Subcutaneous abdominal adipose tissue (tissue), 5 donors: ENCODE measurements around the gene STXBP1.
"Not testable (repeated sequence)": the region's sequence is repeated elsewhere in the genome, so short reads cannot be mapped to it uniquely, and the experiment has no call there.

ENCODE experiments used
- H3K27ac ChIP-seq: one replicate; pipeline ENCODE4 v1.7.0; 2013; ENCODE audit warnings: low read depth, mild to moderate bottlenecking, inconsistent platforms, low read length, moderate library complexity
- H3K27me3 ChIP-seq, 5 donors: one replicate each; pipeline ENCODE4 v1.7.0; 2013; ENCODE audit warnings: low read length in 5 of 5, inconsistent platforms in 1 of 5; ENCODE audit not compliant: control insufficient read depth in 5 of 5, insufficient read depth in 4 of 5
- H3K36me3 ChIP-seq, 5 donors: one replicate each; pipeline ENCODE4 v1.7.0; 2013; ENCODE audit warnings: low read length in 5 of 5; ENCODE audit not compliant: control insufficient read depth in 5 of 5, insufficient read depth in 5 of 5
- H3K4me1 ChIP-seq, 5 donors: one replicate each; pipeline ENCODE4 v1.7.0; 2013; ENCODE audit warnings: low read length in 5 of 5, mild to moderate bottlenecking in 3 of 5, moderate library complexity in 1 of 5; ENCODE audit not compliant: control insufficient read depth in 5 of 5, insufficient read depth in 5 of 5
- H3K4me3 ChIP-seq, 5 donors: one replicate each; pipeline ENCODE4 v1.7.0; 2013; ENCODE audit warnings: low read length in 5 of 5, low read depth in 1 of 5
- H3K9ac ChIP-seq, 5 donors: one replicate each; pipeline ENCODE4 v1.7.0; 2013; ENCODE audit warnings: low read length in 5 of 5, mild to moderate bottlenecking in 4 of 5, moderate library complexity in 3 of 5
- H3K9me3 ChIP-seq, 5 donors: one replicate each; pipeline ENCODE4 v1.7.0; 2013; ENCODE audit warnings: low read length in 5 of 5; ENCODE audit not compliant: control insufficient read depth in 5 of 5
- donor health status: healthy.
- donor health status: healthy.
- donor health status: healthy.
- donor health status: healthy.
- donor health status: healthy.

The STXBP1 gene

DNA sequence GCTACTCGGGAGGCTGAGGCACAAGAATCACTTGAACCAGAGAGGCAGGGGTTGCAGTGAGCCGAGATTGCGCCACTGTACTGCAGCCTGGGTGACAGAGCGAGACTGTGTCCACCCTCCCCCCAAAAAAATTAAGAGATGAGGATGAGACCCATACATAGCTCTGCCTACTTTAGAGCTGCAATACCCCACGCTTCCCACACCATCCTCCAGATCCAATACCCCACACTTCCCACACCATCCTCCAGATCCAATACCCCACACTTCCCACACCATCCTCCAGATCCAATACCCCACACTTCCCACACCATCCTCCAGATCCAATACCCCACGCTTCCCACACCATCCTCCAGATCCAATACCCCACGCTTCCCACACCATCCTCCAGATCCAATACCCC, 34.9 kb upstream of the STXBP1 start:
- not testable (repeated sequence) for H3K9ac ChIP-seq, H3K4me3 ChIP-seq, H3K27ac ChIP-seq, H3K36me3 ChIP-seq, H3K27me3 ChIP-seq, H3K9me3 ChIP-seq
- peaks cover 3 to 28% (median 15%) of the 10 kb centered on the region in 5 donors for H3K4me1 ChIP-seq

DNA sequence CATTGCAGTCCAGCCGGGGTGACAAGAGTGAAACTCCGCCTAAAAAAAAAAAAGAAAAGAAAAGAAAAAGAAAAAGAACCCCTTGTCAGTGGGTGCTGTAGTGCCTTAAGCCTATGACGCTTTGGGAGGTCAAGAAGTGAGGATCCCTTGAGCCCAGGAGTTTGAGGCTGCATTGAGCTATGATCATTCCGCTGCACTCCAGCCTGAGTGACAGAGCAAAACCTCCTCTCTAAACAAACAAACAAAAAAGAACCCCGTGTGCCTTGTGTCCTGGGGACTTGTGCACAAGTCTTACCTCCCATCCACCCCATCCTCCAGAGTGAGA, 33.5 kb upstream of the STXBP1 start:
- peak overlapping the region in 2 of 5 donors; percentile 17 to 19 for H3K4me3 ChIP-seq
- peak overlapping the region; percentile 81 for H3K27ac ChIP-seq
- no peaks in the 10 kb centered on the region for H3K27me3 ChIP-seq
- H3K4me1 ChIP-seq = peaks cover 3 to 28% (median 15%) of the 10 kb centered on the region in 5 donors
- H3K9ac ChIP-seq = peak overlapping the region in 1 of 5 donors; percentile 40
- no peaks in the 10 kb centered on the region for H3K36me3 ChIP-seq
- H3K9me3 ChIP-seq = no peaks in the 10 kb centered on the region

DNA sequence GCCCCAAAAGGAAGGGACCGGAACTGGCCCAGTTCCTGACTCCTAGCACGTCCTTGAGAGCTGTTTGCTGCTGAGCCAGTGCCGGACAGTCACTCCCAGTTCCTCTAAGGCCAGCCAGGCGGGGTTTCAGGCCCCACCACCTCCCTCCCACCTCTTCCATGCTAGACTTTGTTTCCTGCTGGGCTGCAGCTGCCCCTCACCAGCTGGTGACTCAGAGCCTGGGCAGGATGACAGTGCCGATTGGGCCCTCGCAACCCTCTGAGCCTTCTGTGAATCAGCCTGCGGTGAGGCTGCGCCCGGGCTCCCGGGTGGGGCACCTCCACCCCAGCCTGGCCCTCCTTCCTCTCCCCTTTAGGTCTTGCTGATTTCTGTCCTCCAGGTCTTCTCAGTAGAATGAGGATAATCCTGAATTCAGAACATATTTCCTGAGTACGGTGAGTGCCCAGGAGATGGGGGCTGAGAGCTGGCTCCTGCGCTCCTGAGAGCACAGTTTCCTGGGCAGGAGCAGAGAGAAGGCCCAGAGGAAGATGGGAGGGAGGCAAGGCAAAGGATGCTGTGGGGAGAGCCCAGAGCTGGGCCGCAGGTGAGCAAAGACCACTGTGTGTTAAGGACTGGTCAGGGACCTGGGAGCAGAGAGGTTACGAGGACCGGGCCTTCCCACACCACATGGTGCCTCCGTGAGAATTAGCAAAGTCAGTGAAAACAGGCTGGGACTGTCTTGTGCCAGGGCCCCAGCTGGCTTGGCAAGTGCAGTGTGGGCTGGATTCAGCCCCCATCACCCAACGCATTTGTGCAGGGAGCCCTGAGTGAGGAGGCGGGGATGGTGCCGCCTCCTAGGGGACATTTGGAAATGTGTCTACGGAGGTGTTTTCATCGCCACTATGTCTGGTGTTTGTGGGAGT, 32.9 kb upstream of the STXBP1 start:
- Histone ChIP-seq H3K36me3 (no peaks in the 10 kb centered on the region), H3K4me1 (peaks cover 3 to 28% (median 15%) of the 10 kb centered on the region in 5 donors), H3K27me3 (no peaks in the 10 kb centered on the region), H3K9ac (peak overlapping the region; percentile 7 to 64 (median 34)), H3K9me3 (no peaks in the 10 kb centered on the region), H3K27ac (peak overlapping the region; percentile 81), H3K4me3 (peak overlapping the region in 4 of 5 donors; percentile 5 to 40 (median 35))

DNA sequence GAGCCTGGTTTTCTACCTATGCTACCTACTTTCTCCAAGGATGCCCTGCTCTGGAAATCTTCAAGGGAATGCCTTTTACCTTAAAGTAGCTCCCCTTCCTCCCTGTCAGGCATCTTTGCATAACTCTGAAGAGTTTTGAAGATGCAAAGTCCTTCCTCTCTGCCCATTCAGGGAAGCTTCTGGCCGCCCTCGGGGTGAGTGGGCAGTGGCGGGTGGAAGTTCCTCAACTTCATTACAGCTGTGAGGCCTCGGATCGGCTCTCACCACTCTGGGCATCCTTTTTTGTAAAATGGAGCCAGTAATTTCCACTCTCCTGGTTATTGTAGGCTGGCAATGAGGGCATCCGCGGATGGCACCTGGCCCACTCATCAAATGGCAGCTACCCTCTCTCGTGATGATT, 31.7 kb upstream of the STXBP1 start:
- Histone ChIP-seq H3K9me3 (no peaks in the 10 kb centered on the region), H3K4me3 (no peak overlapping the region), H3K4me1 (peaks cover 3 to 24% (median 12%) of the 10 kb centered on the region in 5 donors), H3K9ac (peak overlapping the region in 1 of 5 donors; percentile 30), H3K27me3 (no peaks in the 10 kb centered on the region), H3K36me3 (no peaks in the 10 kb centered on the region), H3K27ac (no peak overlapping the region)

DNA sequence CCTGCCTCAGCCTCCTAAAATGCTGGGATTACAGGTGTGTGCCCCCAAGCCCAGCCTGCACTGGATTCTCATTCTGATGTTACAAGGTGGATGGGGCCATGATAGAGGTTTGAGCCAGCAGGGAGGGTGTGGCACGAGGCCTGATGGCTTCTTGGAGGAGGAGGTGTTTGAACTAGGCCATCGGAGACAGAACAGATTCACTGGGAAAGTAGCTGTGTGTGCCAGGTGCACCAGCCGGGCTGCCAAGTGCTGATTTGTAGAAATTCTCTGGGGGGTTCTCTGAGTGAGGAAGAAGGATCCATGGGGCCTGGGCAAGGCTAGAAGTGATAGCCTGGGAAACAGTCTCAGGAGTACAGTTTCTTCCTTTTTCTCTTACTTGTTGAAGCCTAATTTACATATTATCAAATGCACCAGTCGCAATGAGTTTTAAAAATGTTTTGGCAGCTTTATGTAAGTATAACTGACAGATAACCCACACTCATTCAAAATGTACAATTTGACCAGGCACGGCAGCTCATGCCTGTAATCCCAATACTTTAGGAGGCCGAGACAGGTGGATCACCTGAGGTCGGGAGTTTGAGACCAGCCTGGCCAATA, 31.1 kb upstream of the STXBP1 start:
- Histone ChIP-seq H3K27me3 (no peaks in the 10 kb centered on the region), H3K4me1 (peaks cover 3 to 24% (median 12%) of the 10 kb centered on the region in 5 donors), H3K36me3 (no peaks in the 10 kb centered on the region), H3K4me3 (no peak overlapping the region), H3K27ac (no peak overlapping the region), H3K9ac (peak overlapping the region in 1 of 5 donors; percentile 30), H3K9me3 (no peaks in the 10 kb centered on the region)

DNA sequence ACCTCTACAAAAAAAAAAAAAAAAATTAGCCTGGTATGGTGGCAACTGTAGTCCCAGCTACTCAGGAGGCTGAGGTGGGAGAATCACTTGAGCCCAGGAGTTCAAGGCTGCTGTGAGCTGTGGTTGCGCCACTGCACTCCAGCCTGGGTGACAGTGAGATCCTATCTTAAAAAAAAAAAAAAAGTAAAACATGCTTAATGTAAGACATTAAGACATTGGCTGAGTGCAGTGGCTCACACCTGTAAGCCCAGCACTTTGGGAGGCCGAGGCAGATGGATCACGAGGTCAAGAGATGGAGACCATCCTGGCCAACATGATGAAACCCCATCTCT, 27.6 kb upstream of the STXBP1 start:
- peaks cover 0 to 10% (median 2%) of the 10 kb centered on the region in 5 donors for H3K4me1 ChIP-seq
- H3K27ac ChIP-seq = not testable (repeated sequence)

DNA sequence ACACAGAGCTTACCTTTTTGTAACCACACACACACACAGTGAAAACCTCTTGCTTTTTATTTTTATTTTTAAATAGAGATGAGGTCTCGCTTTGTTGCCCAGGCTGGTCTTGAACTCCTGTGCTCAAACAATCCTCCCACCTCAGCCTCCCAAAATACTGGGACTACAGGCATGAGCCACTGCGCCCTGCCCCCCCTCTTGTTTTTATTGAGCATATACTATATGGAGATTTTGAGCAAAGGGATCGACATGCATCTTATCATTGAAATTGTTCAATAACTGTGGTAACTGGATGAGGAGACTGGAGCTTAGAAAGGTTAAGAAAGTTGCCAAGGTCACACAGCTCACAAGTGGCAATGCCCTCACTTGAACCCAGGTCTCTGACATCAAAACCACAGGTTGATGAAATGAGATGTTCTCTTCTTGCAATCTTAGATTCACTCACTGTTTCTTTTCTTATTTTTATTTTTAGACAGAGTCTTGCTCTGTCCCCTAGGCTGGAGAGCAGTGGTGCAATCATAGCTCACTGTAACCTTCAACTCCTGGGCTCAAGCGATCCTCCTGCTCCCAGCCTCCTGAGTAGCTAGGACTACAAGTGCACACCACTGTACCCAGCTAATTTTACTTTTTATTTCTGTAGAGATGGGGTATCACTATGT, 26.8 kb upstream of the STXBP1 start:
- H3K27ac ChIP-seq = no peak overlapping the region
- H3K4me3 ChIP-seq = no peak overlapping the region
- peaks cover 0 to 8% (median 0%) of the 10 kb centered on the region in 5 donors for H3K4me1 ChIP-seq
- no peak overlapping the region for H3K9ac ChIP-seq
- no peaks in the 10 kb centered on the region for H3K27me3 ChIP-seq
- no peaks in the 10 kb centered on the region for H3K9me3 ChIP-seq
- H3K36me3 ChIP-seq = no peaks in the 10 kb centered on the region

More for the DNA sequence above, 27.6 kb upstream of the STXBP1 start:
- not testable (repeated sequence) for H3K27me3 ChIP-seq, H3K9ac ChIP-seq, H3K36me3 ChIP-seq, H3K4me3 ChIP-seq, H3K9me3 ChIP-seq

DNA sequence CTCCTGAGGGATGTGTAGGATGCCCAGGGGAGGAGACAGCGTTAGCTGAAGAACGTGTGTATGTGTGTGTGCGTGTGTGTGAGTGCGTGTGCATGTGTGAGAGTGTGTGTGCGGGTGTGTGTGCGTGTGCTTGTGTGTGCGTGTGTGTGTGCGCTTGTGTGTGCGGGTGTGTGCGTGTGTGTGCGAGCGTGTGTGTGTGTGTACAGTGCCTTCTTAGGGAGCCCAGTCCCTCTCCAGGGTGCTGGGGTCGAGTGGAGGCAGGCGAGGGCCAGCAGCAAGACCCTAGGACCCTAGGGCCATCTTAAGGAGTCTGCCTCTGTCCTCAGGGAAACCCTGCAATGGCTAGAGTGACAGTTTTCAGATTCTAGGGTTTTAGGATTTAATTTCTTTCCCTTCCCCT, 26.0 kb upstream of the STXBP1 start:
- Histone ChIP-seq H3K9me3 (no peaks in the 10 kb centered on the region), H3K27ac (no peak overlapping the region), H3K4me1 (peaks cover 0 to 3% (median 0%) of the 10 kb centered on the region in 5 donors), H3K4me3 (no peak overlapping the region), H3K9ac (no peak overlapping the region), H3K36me3 (no peaks in the 10 kb centered on the region), H3K27me3 (no peaks in the 10 kb centered on the region)

DNA sequence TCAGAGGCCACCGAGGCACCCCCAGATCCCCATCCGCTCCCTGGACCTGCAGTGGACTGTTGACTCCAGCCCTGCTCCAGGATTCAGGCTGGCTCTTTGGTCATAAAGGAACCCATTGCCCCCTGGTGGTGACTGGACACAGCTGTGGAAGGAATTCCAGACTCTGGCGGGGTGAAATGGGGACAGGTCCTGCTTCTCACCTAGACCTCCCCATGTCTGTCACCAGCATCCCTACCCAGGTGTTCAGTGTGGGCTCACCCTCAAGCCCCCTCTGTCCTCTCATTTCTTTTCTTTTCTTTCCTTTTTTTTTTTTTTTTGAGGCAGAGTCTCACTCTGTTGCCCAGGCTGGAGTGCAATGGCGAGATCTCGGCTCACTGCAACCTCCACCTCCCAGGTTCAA, 25.5 kb upstream of the STXBP1 start:
- Histone ChIP-seq H3K9me3 (no peaks in the 10 kb centered on the region), H3K27ac (no peak overlapping the region), H3K27me3 (no peaks in the 10 kb centered on the region), H3K4me3 (no peak overlapping the region), H3K9ac (no peak overlapping the region), H3K36me3 (no peaks in the 10 kb centered on the region), H3K4me1 (peaks cover 0 to 3% (median 0%) of the 10 kb centered on the region in 5 donors)

DNA sequence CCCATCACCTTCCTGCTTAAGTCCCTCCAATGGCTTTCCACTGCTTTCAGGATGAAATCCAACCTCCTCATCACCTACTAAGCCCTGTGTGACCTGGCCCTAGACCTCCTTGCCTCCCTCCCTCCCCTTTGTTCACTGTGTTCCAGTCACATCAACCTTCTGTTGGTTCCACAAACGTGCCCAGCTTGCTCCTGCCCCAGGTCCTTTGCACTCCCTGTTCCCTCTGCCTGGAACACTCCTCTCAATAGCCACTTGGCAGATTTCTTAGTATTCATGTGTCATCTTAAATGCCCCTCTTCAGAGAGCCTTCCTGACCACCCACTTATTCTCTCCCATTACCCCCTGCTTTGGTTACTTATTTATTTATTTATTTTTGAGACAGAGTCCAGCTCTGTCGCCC, 24.1 kb upstream of the STXBP1 start:
- H3K4me1 ChIP-seq = peaks cover 0 to 3% (median 0%) of the 10 kb centered on the region in 5 donors
- H3K9ac ChIP-seq = no peak overlapping the region
- H3K4me3 ChIP-seq = no peak overlapping the region
- H3K27me3 ChIP-seq = no peaks in the 10 kb centered on the region
- H3K27ac ChIP-seq = no peak overlapping the region
- H3K9me3 ChIP-seq = no peaks in the 10 kb centered on the region
- H3K36me3 ChIP-seq = no peaks in the 10 kb centered on the region
